H9 (cell line): ENCODE measurements around the gene DLG2. TPM values are rescaled to one million over a fixed set of nuclear protein-coding genes. Genes with fewer than 3 reads are reported as not detected.

ENCODE experiments used
- DNase-seq: peaks from one replicate; pipeline ENCODE4 v3.0.0-alpha.2; 2017
- H2AFZ ChIP-seq: one replicate; pipeline ENCODE4 v1.6.1; 2013; ENCODE audit warnings: mild to moderate bottlenecking, low read length, control low read depth, moderate library complexity
- H2AK5ac ChIP-seq: 2 replicates; pipeline ENCODE4 v1.6.1; 2013; ENCODE audit warnings: low read length, control low read depth, mixed read lengths; ENCODE audit not compliant: insufficient read length
- H2BK120ac ChIP-seq: one replicate; pipeline ENCODE4 v1.6.1; 2013; ENCODE audit warnings: low read depth, mild to moderate bottlenecking, low read length, control low read depth, inconsistent platforms; ENCODE audit not compliant: poor library complexity, severe bottlenecking
- H2BK12ac ChIP-seq: 2 replicates; pipeline ENCODE4 v1.6.1; 2013; ENCODE audit warnings: low read length, control low read depth, mixed read lengths, low read depth; ENCODE audit not compliant: insufficient read length
- H2BK15ac ChIP-seq: 2 replicates; pipeline ENCODE4 v1.6.1; 2013; ENCODE audit warnings: low read depth, low read length, control low read depth
- H2BK20ac ChIP-seq: one replicate; pipeline ENCODE4 v1.6.1; 2013; ENCODE audit warnings: low read depth, mild to moderate bottlenecking, low read length, control low read depth, inconsistent platforms; ENCODE audit not compliant: poor library complexity, severe bottlenecking
- H2BK5ac ChIP-seq: 2 replicates; pipeline ENCODE4 v1.6.1; 2013; ENCODE audit warnings: low read length, control low read depth, mixed read lengths; ENCODE audit not compliant: insufficient read length
- H3K14ac ChIP-seq: 2 replicates; pipeline ENCODE4 v1.6.1; 2013; ENCODE audit warnings: low read length, control low read depth; ENCODE audit not compliant: insufficient read depth
- H3K18ac ChIP-seq: 2 replicates; pipeline ENCODE4 v1.6.1; 2013; ENCODE audit warnings: low read depth, mild to moderate bottlenecking, mixed read lengths, low read length, control low read depth; ENCODE audit not compliant: insufficient read length
- H3K23ac ChIP-seq: 2 replicates; pipeline ENCODE4 v1.6.1; 2013; ENCODE audit warnings: low read length, control low read depth, mixed read lengths, low read depth; ENCODE audit not compliant: insufficient read length
- H3K23me2 ChIP-seq: 2 replicates; pipeline ENCODE4 v1.6.1; 2013; ENCODE audit warnings: low read depth, mild to moderate bottlenecking, mixed read lengths, low read length, control low read depth; ENCODE audit not compliant: insufficient read length, poor library complexity, severe bottlenecking
- H3K27ac ChIP-seq: 2 replicates; pipeline ENCODE4 v1.5.1; 2013; ENCODE audit warnings: low read length, control low read depth, mixed read lengths, low read depth; ENCODE audit not compliant: insufficient read length
- H3K27me3 ChIP-seq: 2 replicates; pipeline ENCODE4 v1.6.1; 2013; ENCODE audit warnings: low read length, control low read depth, inconsistent platforms; ENCODE audit not compliant: insufficient read depth
- H3K4ac ChIP-seq: 2 replicates; pipeline ENCODE4 v1.6.1; 2013; ENCODE audit warnings: low read depth, mild to moderate bottlenecking, control low read depth, inconsistent platforms, low read length, moderate library complexity
- H3K4me1 ChIP-seq: 2 replicates; pipeline ENCODE4 v1.6.1; 2013; ENCODE audit warnings: low read length, control low read depth, inconsistent platforms; ENCODE audit not compliant: insufficient read depth
- H3K4me2 ChIP-seq: 2 replicates; pipeline ENCODE4 v1.6.1; 2013; ENCODE audit warnings: low read length, control low read depth, mixed read lengths; ENCODE audit not compliant: insufficient read length, insufficient read depth
- H3K56ac ChIP-seq: 2 replicates; pipeline ENCODE4 v1.6.1; 2013; ENCODE audit warnings: low read depth, mild to moderate bottlenecking, mixed read lengths, low read length, control low read depth; ENCODE audit not compliant: insufficient read length
- H3K79me1 ChIP-seq: 2 replicates; pipeline ENCODE4 v1.6.1; 2013; ENCODE audit warnings: low read depth, mild to moderate bottlenecking, moderate library complexity, low read length, control low read depth, inconsistent platforms; ENCODE audit not compliant: insufficient read depth, poor library complexity, severe bottlenecking
- H3K79me2 ChIP-seq: 2 replicates; pipeline ENCODE4 v1.6.1; 2013; ENCODE audit warnings: low read length, control low read depth, inconsistent platforms; ENCODE audit not compliant: insufficient read depth
- H3K9ac ChIP-seq: 2 replicates; pipeline ENCODE4 v1.6.1; 2013; ENCODE audit warnings: low read length, control low read depth, mixed read lengths; ENCODE audit not compliant: insufficient read length; ENCODE audit errors: extremely low read depth
- H3K9me3 ChIP-seq: one replicate; pipeline ENCODE4 v1.6.1; 2013; ENCODE audit warnings: low read depth, low read length, inconsistent platforms; ENCODE audit not compliant: control insufficient read depth
- H3T11ph ChIP-seq: one replicate; pipeline ENCODE4 v1.6.1; 2013; ENCODE audit warnings: mild to moderate bottlenecking, low read length, control low read depth, inconsistent platforms
- H4K20me1 ChIP-seq: one replicate; pipeline ENCODE4 v1.6.1; 2013; ENCODE audit not compliant: control insufficient read depth, insufficient read length, insufficient read depth
- H4K5ac ChIP-seq: 2 replicates; pipeline ENCODE4 v1.6.1; 2013; ENCODE audit warnings: low read depth, mild to moderate bottlenecking, mixed read lengths, low read length, control low read depth; ENCODE audit not compliant: insufficient read length
- H4K8ac ChIP-seq: replicated peaks from 2 replicates; pipeline ENCODE4 v1.6.1; 2013; ENCODE audit warnings: low read length, control low read depth, mixed read lengths, low read depth; ENCODE audit not compliant: insufficient read length
- H4K91ac ChIP-seq: 2 replicates; pipeline ENCODE4 v1.6.1; 2013; ENCODE audit warnings: low read depth, mild to moderate bottlenecking, moderate library complexity, mixed read lengths, low read length, control low read depth; ENCODE audit not compliant: insufficient read length
- H3K27ac Mint-ChIP-seq, 3 experiments: 2 replicates in 2 of 3; 3 replicates in 1 of 3; pipeline ENCODE4 v1.8.0; 2020 to 2021; ENCODE audit warnings: mixed read lengths in 3 of 3, mild to moderate bottlenecking in 1 of 3, moderate library complexity in 1 of 3
- H3K27me3 Mint-ChIP-seq: 2 replicates; pipeline ENCODE4 v1.8.0; 2021; ENCODE audit warnings: low read depth, mild to moderate bottlenecking, moderate library complexity, mixed read lengths
- H3K36me3 Mint-ChIP-seq, 3 experiments: 2 replicates in 2 of 3; 3 replicates in 1 of 3; pipeline ENCODE4 v1.8.0; 2020 to 2021; ENCODE audit warnings: low read depth in 3 of 3, mixed read lengths in 3 of 3; ENCODE audit not compliant: insufficient read depth in 1 of 3
- H3K4me1 Mint-ChIP-seq, 2 experiments: 2 replicates each; pipeline ENCODE4 v1.8.0; 2020; ENCODE audit warnings: mixed read lengths in 2 of 2
- H3K4me3 Mint-ChIP-seq, 2 experiments: 2 replicates in 1 of 2; 3 replicates in 1 of 2; pipeline ENCODE4 v1.8.0; 2020 to 2021; ENCODE audit warnings: mild to moderate bottlenecking in 2 of 2, mixed read lengths in 2 of 2, moderate library complexity in 1 of 2
- H3K9me3 Mint-ChIP-seq, 2 experiments: 2 replicates in 1 of 2; 3 replicates in 1 of 2; pipeline ENCODE4 v1.8.0; 2020; ENCODE audit warnings: mild to moderate bottlenecking in 2 of 2, mixed read lengths in 2 of 2, moderate library complexity in 1 of 2
- CTCF ChIP-seq: fragments of 200-600 bp; sonication (generic); conservative IDR thresholded peaks from 3 replicates; pipeline ENCODE4 v1.8.0; 2021; ENCODE audit warnings: antibody characterized with exemption, mild to moderate bottlenecking
- WGBS: extraction: QIAGEN DNeasy Blood & Tissue Kit; methylation state at CpG from one replicate; pipeline ENCODE4 v1.1.7; 2013; ENCODE audit warnings: missing lambda C conversion rate, low lambda C conversion rate, mixed read lengths; ENCODE audit not compliant: insufficient read length; ENCODE audit errors: extremely low coverage; 5-methylcytosine and 5-hydroxymethylcytosine counted together
- total RNA-seq: library from RNA; stranded (reverse); gene quantifications from 2 replicates; pipeline ENCODE4 v1.2.1, GENCODE V29; 2021

The DLG2 gene
- total RNA-seq, 1 experiment from 2014 or later, result 8.0 TPM

- Mint-ChIP-seq H3K4me3 (no peak overlapping the region; a peak in 1 of 5 replicates), H3K4me1 (peaks cover 23% of the 10 kb centered on the region in 2 experiments), H3K36me3 (peaks cover 0 to 4% (median 2%) of the 10 kb centered on the region in 3 experiments; a peak in 2 of 7 replicates), H3K27me3 (no peaks in the 10 kb centered on the region), H3K27ac (peak overlapping the region; percentile 76 to 97 (median 94)), H3K9me3 (peaks cover 0 to 3% of the 10 kb centered on the region in 2 experiments; a peak in 2 of 5 replicates)
- Histone ChIP-seq H2AK5ac (no peak overlapping the region), H3T11ph (no peak overlapping the region), H2BK120ac (no peak overlapping the region), H3K27me3 (no peaks in the 10 kb centered on the region), H3K56ac (no peak overlapping the region), H4K91ac (no peak overlapping the region), H3K23ac (no peak overlapping the region), H3K4ac (no peak overlapping the region), H2BK15ac (no peak overlapping the region), H3K9ac (no peak overlapping the region), H3K14ac (no peak overlapping the region), H3K79me1 (no peaks in the 10 kb centered on the region), H3K27ac (no peak overlapping the region), H3K9me3 (no peaks in the 10 kb centered on the region), H3K23me2 (no peaks in the 10 kb centered on the region), H3K79me2 (no peaks in the 10 kb centered on the region), H2BK12ac (no peak overlapping the region), H4K5ac (no peak overlapping the region), H3K4me2 (no peak overlapping the region), H2BK20ac (no peak overlapping the region), H3K4me1 (no peaks in the 10 kb centered on the region), H3K18ac (no peak overlapping the region), H4K8ac (no peak overlapping the region), H2BK5ac (no peak overlapping the region), H4K20me1 (no peaks in the 10 kb centered on the region), H2AFZ (no peak overlapping the region)
- no peak for TF ChIP-seq CTCF
- WGBS, result no CpG with 5 or more reads among the region's 1 CpG
- DNase-seq, result no peak
Observed at GRCh38 chr11:84022201-84022600, 1604.9 kb downstream of the DLG2 start.
